Psoas muscle (tissue), 8 donors: Measurements from ENCODE around the gene KRT5. TPM values are rescaled to one million over a fixed set of nuclear protein-coding genes. Genes with fewer than 3 reads are reported as not detected.

Experiments used
- ATAC-seq, 4 donors: fragments of 200-7000 bp; cut with Tn5 transposase; one replicate each; pipeline ENCODE4 v1.9.1; 2020; ENCODE audit warnings: moderate library complexity in 3 of 4, mild to moderate bottlenecking in 2 of 4
- DNase-seq, 2 donors: peaks; one replicate each; pipeline ENCODE4 v3.0.0-alpha.2; 2020
- H3K27ac ChIP-seq: fragments of 200-600 bp; one replicate; pipeline ENCODE4 v1.8.0; 2022
- H3K27me3 ChIP-seq, 3 donors: fragments of 200-600 bp in 1 of 3; one replicate each; pipeline versions ENCODE4 v1.6.1 to v1.8.0; 2013 to 2022; ENCODE audit warnings: low read length in 2 of 3, mild to moderate bottlenecking in 2 of 3, moderate library complexity in 1 of 3; ENCODE audit not compliant: insufficient read depth in 3 of 3
- H3K36me3 ChIP-seq, 2 donors: fragments of 200-600 bp in 1 of 2; one replicate each; pipeline versions ENCODE4 v1.6.1 to v1.8.0; 2013 to 2022; ENCODE audit warnings: low read depth in 1 of 2, mild to moderate bottlenecking in 1 of 2, moderate library complexity in 1 of 2; ENCODE audit not compliant: insufficient read depth in 1 of 2
- H3K4me1 ChIP-seq: fragments of 200-600 bp; one replicate; pipeline ENCODE4 v1.8.0; 2022
- H3K4me3 ChIP-seq: fragments of 200-600 bp; one replicate; pipeline ENCODE4 v1.8.0; 2022; ENCODE audit warnings: mild to moderate bottlenecking
- H3K9me3 ChIP-seq: fragments of 200-600 bp; one replicate; pipeline ENCODE4 v1.8.0; 2022
- WGBS, 3 donors: extraction: QIAGEN DNeasy Blood & Tissue Kit; methylation state at CpG; one replicate each; pipeline versions ENCODE4 v1.1.6 to v1.1.7; 2013; 5-methylcytosine and 5-hydroxymethylcytosine counted together
- intact Hi-C, 2 donors: fragments of 100-400 bp; cut with DNase I; formaldehyde crosslinking; loops; one replicate each; pipeline versions ENCODE4 v1.11.0 to v1.14.2; 2022
- polyA plus RNA-seq, 3 donors: library from polyadenylated mRNA; stranded (reverse); fragments of 200-250 nt; gene quantifications; one replicate each; pipeline ENCODE4 v1.2.3, GENCODE V29; 2013
- total RNA-seq, 4 donors: library from RNA; stranded (reverse); fragmentation: NEBNext Ultra II Directional in 2 of 4; extraction: Animal tissue kit (Norgen Biotek cat#: 25700) in 2 of 4; gene quantifications; one replicate each; pipeline versions ENCODE4 v1.2.1 to v1.2.4, GENCODE V29; 2021 to 2023
- TF ChIP-seq, protein P1 (sequence below): fragments of 200-600 bp; IDR thresholded peaks from one replicate; pipeline ENCODE4 v1.8.0; 2022; ENCODE audit warnings: antibody characterized with exemption
- donor health status: healthy with polysubstance abuse.
- donor health status: DM: no; HTN: no; CAD: no; lungs with moderate emphysema.
- donor health status: Bipolar disorder and iron deficiency.
- donor health status: healthy.
- donor health status: DM: yes; HTN: yes; CAD: no.
- donor health status: DM: no; HTN: no; CAD: no.
- donor health status: DM: no; HTN: no; CAD: no.
- donor health status: DM: yes; HTN: yes; CAD: no.

The KRT5 gene
- total and polyA plus RNA-seq, 7 donors = 0.21 to 1.4 (median 0.73) TPM; not detected in 1

DNA sequence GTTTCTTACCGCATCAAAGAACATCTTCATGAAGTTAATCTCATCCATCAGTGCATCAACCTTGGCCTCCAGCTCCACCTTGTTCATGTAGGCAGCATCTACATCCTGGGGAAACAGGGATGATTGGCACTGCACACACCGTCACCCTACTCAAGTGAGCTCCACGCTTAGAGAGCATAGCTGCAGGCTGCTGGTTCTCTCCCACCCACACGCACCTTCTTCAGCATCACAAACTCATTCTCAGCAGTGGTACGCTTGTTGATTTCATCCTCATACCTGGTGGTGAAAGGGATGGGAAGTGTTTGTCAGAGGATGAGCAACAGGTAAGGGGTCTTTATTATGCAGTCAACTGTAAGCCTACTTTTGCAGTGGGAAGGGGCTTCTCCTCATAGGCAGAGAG, 2.3 kb downstream of the KRT5 start:
- no peak overlapping the region for H3K4me3 ChIP-seq
- H3K9me3 ChIP-seq = no peaks in the 10 kb centered on the region
- no peak overlapping the region for H3K27ac ChIP-seq
- no peak for DNase-seq
- intact Hi-C loops = no loop called here
- H3K27me3 ChIP-seq = peaks cover 0 to 8% (median 2%) of the 10 kb centered on the region in 3 donors
- no peaks in the 10 kb centered on the region for H3K36me3 ChIP-seq
- H3K4me1 ChIP-seq = no peaks in the 10 kb centered on the region
- 93 to 95% (median 95%) methylated on average over 5 of the region's 5 CpGs for WGBS, 3 donors
- ATAC-seq = no peak
- TF ChIP-seq, protein P1, sequence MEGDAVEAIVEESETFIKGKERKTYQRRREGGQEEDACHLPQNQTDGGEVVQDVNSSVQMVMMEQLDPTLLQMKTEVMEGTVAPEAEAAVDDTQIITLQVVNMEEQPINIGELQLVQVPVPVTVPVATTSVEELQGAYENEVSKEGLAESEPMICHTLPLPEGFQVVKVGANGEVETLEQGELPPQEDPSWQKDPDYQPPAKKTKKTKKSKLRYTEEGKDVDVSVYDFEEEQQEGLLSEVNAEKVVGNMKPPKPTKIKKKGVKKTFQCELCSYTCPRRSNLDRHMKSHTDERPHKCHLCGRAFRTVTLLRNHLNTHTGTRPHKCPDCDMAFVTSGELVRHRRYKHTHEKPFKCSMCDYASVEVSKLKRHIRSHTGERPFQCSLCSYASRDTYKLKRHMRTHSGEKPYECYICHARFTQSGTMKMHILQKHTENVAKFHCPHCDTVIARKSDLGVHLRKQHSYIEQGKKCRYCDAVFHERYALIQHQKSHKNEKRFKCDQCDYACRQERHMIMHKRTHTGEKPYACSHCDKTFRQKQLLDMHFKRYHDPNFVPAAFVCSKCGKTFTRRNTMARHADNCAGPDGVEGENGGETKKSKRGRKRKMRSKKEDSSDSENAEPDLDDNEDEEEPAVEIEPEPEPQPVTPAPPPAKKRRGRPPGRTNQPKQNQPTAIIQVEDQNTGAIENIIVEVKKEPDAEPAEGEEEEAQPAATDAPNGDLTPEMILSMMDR = no peak

DNA sequence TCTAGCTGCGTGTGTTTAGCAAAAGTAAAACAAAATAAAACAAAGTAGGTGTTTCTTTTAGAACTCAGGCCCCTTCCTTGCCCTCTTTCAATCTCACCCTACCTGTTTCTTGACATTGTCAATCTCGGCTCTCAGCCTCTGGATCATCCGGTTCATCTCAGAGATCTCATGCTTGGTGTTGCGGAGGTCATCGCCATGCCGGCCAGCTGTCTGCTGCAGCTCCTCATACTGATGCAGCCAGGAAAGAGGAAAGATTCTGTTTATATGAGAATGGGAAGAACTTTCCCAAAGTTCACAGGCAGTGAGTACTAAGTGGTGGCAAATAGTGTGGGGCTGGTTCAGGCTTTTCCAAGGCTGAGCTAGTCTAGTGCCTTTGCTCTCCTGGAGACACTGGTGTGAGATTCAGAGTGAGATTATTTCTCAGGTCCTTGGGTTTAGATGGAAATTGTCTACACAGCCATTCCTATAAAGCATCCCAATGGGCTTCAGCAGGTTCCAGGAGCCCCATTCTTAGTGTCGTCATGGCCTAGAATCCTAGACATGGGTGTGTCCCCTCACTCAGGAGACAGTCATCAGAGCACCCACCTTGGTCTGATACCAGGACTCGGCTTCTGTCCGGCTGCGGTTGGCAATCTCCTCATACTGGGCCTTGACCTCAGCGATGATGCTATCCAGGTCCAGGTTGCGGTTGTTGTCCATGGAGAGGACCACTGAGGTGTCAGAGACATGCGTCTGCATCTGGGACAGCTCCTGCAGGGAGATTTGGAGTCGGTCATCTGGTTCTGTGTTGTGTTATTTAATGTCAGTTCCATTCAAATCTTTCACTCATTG, 3.0 kb downstream of the KRT5 start:
- TF ChIP-seq, protein P1 = no peak
- ATAC-seq (no peak), DNase-seq (no peak)
- Histone ChIP-seq H3K27ac (no peak overlapping the region), H3K9me3 (no peaks in the 10 kb centered on the region), H3K27me3 (peaks cover 0 to 2% (median 1%) of the 10 kb centered on the region in 3 donors), H3K4me3 (no peak overlapping the region), H3K36me3 (no peaks in the 10 kb centered on the region), H3K4me1 (no peaks in the 10 kb centered on the region)
- 96% methylated on average over 14 of the region's 14 CpGs for WGBS, 3 donors
- intact Hi-C loops = no loop called here

DNA sequence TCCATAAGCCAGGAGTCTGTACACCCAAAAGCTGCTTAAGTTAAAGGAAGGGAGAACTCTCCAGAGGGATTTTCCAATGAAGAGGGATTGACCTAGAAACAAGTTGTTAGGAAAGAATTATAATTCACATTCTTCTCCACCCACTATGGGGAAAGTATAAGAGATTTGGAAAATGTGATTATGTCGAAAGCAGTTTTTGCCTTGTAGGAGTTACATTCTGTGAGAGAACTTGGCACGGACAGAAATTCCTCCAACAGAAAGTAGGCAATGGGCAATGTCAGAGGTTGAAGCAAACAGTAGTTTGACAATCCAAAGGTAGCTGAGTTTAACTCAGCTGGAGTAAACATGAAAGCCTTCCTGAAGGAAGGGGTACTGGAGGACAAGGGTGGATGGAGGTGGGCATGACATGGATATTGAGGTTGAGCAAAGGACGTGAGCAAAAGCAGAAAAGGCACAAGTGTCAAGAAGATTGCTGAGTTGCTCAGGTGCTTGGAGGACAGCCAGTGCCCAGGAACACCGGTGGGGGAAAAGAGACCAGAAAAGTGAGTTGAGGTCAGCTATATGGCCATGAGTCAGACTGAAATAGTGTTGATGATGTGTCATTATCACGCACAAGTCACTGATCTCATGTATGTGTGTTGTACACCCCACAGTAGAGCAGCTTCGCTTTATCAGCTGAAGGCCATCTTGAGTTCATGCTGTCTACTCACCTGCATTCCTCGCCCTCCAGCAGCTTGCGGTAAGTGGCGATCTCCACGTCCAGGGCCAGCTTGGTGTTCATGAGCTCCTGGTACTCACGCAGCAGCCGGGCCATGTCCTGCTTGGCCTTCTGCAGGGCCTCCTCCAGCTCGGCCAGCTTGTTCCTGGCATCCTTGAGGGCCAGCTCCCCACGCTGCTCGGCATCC, 4.0 kb downstream of the KRT5 start:
- H3K36me3 ChIP-seq = no peaks in the 10 kb centered on the region
- intact Hi-C loops = no loop called here
- H3K27me3 ChIP-seq = peaks cover 0 to 2% (median 0%) of the 10 kb centered on the region in 3 donors
- peaks cover 2% of the 10 kb centered on the region for H3K9me3 ChIP-seq
- TF ChIP-seq, protein P1 = no peak
- no peaks in the 10 kb centered on the region for H3K4me1 ChIP-seq
- no peak overlapping the region for H3K27ac ChIP-seq
- ATAC-seq (no peak), DNase-seq (no peak)
- H3K4me3 ChIP-seq = no peak overlapping the region
- WGBS, 3 donors = 90 to 92% (median 90%) methylated on average over 15 of the region's 15 CpGs

DNA sequence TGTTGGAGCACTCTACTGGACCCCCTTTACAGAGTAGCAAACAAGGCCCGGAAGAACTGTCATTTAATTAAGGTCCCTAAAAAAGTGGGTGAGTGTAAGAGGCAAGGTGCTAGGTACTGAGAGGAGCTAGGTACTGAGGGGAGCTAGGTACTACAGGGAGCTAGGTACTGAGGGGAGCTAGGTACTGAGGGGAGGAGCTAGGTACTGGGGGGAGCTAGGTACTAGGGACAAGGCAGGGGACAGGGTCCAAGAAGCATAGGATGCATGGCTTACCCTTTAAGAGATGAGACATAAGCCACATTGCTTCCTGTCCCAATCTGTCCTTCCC, 4.9 kb downstream of the KRT5 start:
- intact Hi-C loops = no loop called here
- Histone ChIP-seq H3K27ac (no peak overlapping the region), H3K36me3 (no peaks in the 10 kb centered on the region), H3K9me3 (peaks cover 6% of the 10 kb centered on the region), H3K4me3 (no peak overlapping the region), H3K27me3 (peaks cover 0 to 3% (median 2%) of the 10 kb centered on the region in 3 donors), H3K4me1 (no peaks in the 10 kb centered on the region)
- TF ChIP-seq, protein P1 = no peak
- ATAC-seq = no peak
- 95 to 100% (median 98%) methylated on average over 1 of the region's 1 CpG for WGBS, 3 donors
- DNase-seq = no peak
